Fibroblast of pulmonary artery (primary cell): Measurements from ENCODE around the gene ICA1.

ENCODE experiments used
- DNase-seq: peaks from one replicate; pipeline ENCODE4 v3.0.0-alpha.2; 2010; ENCODE audit warnings: low read depth
- H3K4me3 ChIP-seq: replicated peaks from 2 replicates; pipeline ENCODE4 v1.5.1; 2011; ENCODE audit warnings: low read depth, mild to moderate bottlenecking, control low read depth, low read length, moderate library complexity
- TF ChIP-seq, protein P1 (sequence below): IDR thresholded peaks from 2 replicates; pipeline ENCODE4 v1.5.1; 2011; ENCODE audit warnings: mild to moderate bottlenecking, control low read depth, low read length, inconsistent platforms; ENCODE audit errors: missing control alignments

ICA1 gene

DNA sequence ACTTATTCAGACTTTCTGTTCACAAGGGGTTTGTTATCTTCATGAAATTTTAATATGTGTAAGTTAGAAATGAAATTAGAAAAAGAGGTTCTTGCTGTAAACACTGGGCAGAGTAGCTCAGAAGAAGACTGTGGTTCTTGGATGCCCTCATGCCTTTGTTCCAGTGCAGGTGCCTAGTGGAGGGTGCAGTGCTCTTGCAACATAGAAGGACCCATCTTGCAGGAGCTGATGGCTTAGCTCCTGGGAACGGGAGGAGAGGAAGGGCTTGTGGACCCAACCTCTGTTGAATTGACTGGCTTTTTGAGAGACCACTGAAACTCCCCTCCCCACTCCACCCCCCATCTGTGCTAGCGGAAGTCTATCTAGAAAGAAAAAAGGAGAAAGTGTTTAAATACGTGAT, 176.5 kb downstream of the ICA1 start:
- no peak overlapping the region for H3K4me3 ChIP-seq
- TF ChIP-seq, protein P1, sequence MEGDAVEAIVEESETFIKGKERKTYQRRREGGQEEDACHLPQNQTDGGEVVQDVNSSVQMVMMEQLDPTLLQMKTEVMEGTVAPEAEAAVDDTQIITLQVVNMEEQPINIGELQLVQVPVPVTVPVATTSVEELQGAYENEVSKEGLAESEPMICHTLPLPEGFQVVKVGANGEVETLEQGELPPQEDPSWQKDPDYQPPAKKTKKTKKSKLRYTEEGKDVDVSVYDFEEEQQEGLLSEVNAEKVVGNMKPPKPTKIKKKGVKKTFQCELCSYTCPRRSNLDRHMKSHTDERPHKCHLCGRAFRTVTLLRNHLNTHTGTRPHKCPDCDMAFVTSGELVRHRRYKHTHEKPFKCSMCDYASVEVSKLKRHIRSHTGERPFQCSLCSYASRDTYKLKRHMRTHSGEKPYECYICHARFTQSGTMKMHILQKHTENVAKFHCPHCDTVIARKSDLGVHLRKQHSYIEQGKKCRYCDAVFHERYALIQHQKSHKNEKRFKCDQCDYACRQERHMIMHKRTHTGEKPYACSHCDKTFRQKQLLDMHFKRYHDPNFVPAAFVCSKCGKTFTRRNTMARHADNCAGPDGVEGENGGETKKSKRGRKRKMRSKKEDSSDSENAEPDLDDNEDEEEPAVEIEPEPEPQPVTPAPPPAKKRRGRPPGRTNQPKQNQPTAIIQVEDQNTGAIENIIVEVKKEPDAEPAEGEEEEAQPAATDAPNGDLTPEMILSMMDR, result no peak

DNA sequence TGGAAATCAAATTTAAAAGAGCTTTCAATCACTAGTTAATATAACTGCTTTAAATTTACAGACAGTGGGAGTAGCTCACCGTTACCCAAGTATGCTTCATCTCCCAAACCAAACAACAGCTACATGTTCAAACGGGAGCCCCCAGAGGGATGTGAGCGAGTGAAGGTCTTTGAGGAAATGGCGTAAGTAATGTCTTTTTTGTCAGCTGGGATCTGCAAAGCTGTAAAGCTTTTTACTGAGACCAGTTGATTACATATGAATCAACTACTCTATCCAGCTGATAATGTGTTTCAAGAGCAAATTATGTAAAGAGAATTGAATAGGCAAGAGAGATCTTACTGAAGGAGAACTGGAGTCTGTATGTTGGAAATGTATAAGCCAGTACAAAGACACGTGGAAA, 177.1 kb downstream of the ICA1 start:
- DNase-seq, result no peak
- no peak overlapping the region for H3K4me3 ChIP-seq
- TF ChIP-seq, protein P1, result no peak

More for the DNA sequence above, 176.5 kb downstream of the ICA1 start:
- DNase-seq, result no peak

DNA sequence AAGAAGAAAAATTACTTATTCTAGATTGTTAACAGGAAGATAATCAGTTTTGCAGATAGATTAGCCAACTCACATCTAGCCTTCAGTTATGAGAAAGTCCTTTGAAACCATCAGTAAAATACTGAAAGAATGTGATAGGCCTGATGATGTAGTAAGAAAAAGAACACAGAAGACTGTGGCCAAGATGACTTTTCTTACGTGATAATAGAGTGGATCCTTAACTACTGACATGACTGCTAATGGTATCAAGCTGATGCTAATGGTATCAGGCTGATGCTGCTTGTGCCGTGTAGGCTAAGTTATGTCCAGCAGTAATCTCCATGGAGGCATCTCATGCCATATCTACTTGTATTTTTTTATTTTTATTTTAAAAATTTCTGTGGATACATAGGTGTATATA, 179.2 kb downstream of the ICA1 start:
- DNase-seq, result no peak
- no peak overlapping the region for H3K4me3 ChIP-seq
- TF ChIP-seq, protein P1, result no peak

DNA sequence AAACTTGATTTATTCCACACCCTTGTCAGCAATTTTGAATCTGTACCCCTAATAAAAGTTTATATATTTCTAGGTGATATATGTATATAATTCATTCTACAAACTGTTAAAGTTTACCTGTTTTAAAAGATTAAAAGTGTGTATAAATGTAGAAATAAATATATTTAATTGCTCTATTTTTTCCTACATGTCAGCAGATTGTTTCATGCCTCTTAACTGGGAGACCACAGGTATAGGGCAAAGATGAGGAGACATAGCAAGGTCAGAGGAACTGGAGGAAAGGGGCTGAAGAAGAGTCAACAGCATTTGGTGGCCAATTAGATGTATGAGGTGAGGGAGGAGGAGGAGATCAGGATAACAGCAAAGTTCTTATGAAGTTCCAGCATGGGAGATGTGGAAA, 183.5 kb downstream of the ICA1 start:
- H3K4me3 ChIP-seq, result no peak overlapping the region
- TF ChIP-seq, protein P1, result no peak
- no peak for DNase-seq

DNA sequence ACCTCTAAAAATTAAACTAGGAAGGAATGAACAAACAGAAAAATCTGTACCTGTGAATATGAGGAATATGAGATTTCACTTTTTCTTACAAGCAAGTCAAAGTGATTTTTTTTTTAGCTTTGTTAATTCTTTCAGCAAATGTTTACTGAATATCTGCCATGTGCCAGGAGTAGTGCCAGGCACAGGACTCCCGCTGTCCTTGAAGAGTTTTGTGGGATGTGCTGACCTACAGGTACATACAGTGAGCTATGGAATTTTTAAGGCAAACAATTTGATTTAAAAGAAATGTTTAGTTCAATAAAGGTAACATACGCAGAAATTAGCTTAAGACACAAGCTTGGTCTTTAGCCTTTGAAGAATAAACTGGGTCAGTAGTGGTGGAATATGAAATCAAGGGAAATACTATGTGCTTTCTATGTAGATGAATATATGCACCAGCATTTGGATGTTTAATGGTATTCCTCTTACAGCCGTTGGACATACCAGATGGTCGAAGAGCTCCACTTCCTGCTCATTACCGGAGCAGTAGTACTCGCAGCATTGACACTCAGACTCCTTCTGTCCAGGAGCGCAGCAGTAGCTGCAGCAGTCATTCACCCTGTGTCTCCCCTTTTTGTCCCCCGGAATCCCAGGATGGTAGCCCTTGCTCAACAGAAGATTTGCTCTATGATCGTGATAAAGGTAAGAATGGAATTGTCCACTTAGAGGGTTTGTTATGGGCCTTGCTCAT, 191.4 kb downstream of the ICA1 start:
- DNase-seq, result no peak
- TF ChIP-seq, protein P1, result no peak
- no peak overlapping the region for H3K4me3 ChIP-seq

DNA sequence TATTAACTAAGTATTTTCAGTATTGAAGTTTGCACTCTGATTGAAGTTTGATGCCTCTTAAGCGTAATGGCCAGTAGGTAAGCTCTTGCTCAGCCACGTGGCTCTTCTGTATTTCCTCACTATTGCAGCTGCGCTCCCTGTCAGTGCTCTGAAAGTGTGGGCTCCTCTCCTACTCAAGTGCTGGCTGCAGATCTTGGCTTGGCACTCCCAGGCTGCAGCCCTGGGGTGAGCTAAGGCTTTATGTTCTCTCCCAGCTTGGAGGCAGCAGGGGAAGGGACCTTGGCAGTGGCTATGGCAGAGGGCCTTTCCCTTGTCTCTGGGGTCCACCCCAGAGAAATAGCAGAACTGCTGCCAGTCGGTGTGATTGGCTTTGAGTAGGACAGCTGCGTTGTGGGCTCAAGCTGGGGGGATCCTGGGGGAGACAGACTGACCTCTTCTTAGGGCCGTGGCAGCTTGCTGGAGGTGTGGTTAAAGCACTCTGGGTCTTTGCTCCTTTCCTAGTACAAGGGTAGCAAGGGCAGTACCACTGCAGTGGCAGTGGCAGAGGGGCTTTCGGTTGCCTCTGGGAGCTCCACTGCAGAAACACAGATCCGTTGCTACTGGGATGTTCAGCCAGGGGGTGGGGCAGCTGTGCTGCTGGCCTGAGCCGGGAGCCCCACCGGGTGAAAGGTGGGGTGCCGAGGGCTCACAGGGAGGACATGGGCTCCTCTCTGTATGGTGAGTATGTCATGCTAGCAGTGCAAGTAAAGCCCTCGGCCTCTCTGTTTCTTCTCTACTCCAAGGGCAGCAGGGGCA, 192.9 kb downstream of the ICA1 start:
- no peak overlapping the region for H3K4me3 ChIP-seq
- no peak for DNase-seq
- TF ChIP-seq, protein P1, result no peak
